Lower leg skin (tissue), 3 donors: ENCODE measurements around the gene ANKRD33B.

Experiments used
- CTCF ChIP-seq, 3 donors: fragments of 450-650 bp; IDR thresholded peaks; one replicate each; pipeline ENCODE4 v1.5.1; 2016; ENCODE audit warnings: antibody characterized with exemption in 3 of 3, mild to moderate bottlenecking in 3 of 3, moderate library complexity in 2 of 3
- POLR2A ChIP-seq, 2 donors: fragments of 450-650 bp; IDR thresholded peaks; one replicate each; pipeline ENCODE4 v1.6.1; 2016 to 2017; ENCODE audit warnings: antibody characterized with exemption in 2 of 2, mild to moderate bottlenecking in 1 of 2, moderate library complexity in 1 of 2

- TF ChIP-seq CTCF (IDR thresholded peaks at IDR 0.05) (no peak), POLR2A (IDR thresholded peaks at IDR 0.05) (no peak)
Observed at GRCh38 chr5:10701567-10702039, 137.7 kb downstream of the ANKRD33B start.
